Naive B cell (primary cell): ENCODE results near the gene SAMD4A. TPM values are rescaled to one million over a fixed set of nuclear protein-coding genes. Genes with fewer than 3 reads are reported as not detected.

ENCODE experiments used
- ATAC-seq, 2 donors: fragments of 150-1000 bp; cut with Tn5 transposase; 2 replicates each; pipeline ENCODE4 v1.10.0; 2021; ENCODE audit warnings: low read depth in 2 of 2, mild to moderate bottlenecking in 2 of 2, moderate library complexity in 2 of 2
- DNase-seq: peaks from one replicate; pipeline ENCODE4 v3.0.0; 2022
- H3K27ac Mint-ChIP-seq, 6 donors: one replicate each; pipeline ENCODE4 v1.8.0; 2020 to 2022; ENCODE audit warnings: mild to moderate bottlenecking in 6 of 6, mixed read lengths in 6 of 6, moderate library complexity in 5 of 6, inconsistent platforms in 2 of 6
- H3K27me3 Mint-ChIP-seq, 3 donors: one replicate each; pipeline ENCODE4 v1.8.0; 2021 to 2022; ENCODE audit warnings: mixed read lengths in 3 of 3, mild to moderate bottlenecking in 1 of 3
- H3K36me3 Mint-ChIP-seq, 2 donors: one replicate each; pipeline ENCODE4 v1.8.0; 2020 to 2022; ENCODE audit warnings: mixed read lengths in 2 of 2, inconsistent platforms in 1 of 2, mild to moderate bottlenecking in 1 of 2
- H3K4me1 Mint-ChIP-seq, 3 donors: one replicate each; pipeline ENCODE4 v1.8.0; 2020 to 2022; ENCODE audit warnings: mixed read lengths in 3 of 3, inconsistent platforms in 1 of 3, mild to moderate bottlenecking in 1 of 3, moderate library complexity in 1 of 3
- H3K4me3 Mint-ChIP-seq, 8 donors: one replicate each; pipeline ENCODE4 v1.8.0; 2020 to 2022; ENCODE audit warnings: mild to moderate bottlenecking in 8 of 8, mixed read lengths in 8 of 8, moderate library complexity in 8 of 8, inconsistent platforms in 2 of 8
- H3K9me3 Mint-ChIP-seq, 7 donors: one replicate each; pipeline ENCODE4 v1.8.0; 2020 to 2022; ENCODE audit warnings: mixed read lengths in 7 of 7, mild to moderate bottlenecking in 5 of 7, inconsistent platforms in 2 of 7, moderate library complexity in 1 of 7
- polyA plus RNA-seq, 6 donors: library from polyadenylated mRNA; unstranded; fragments of 300-500 nt; fragmentation: Illumina TruSeq; gene quantifications; one replicate each; pipeline ENCODE4 v1.2.3, GENCODE V29; 2021; ENCODE audit warnings: low read depth in 6 of 6

SAMD4A gene
- polyA plus RNA-seq, 6 donors from 2014 or later, result 0.84 to 2.1 (median 1.2) TPM; not detected in 1

DNA sequence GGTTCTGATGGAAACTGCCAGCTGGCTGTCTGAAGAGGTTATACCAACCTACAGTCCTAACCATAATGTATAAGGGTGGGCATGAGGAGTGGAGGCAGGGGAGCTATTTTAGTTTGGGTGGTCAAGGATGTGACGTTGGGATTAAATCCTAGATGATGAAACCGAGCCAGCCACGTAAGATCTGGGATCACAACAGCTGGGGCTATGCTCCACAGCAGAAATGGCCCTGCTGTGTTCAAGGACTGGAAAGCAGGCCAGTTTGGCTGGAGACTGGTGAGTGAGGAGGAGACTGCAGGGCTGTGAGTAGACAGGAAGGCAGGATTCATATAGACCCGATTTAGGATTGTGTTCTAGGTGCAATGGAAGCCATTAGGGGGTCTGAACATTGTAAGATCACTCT lies 66.1 kb downstream of the SAMD4A start:
- Mint-ChIP-seq H3K9me3 (peaks cover 0 to 3% (median 0%) of the 10 kb centered on the region in 7 donors), H3K4me3 (no peak overlapping the region), H3K36me3 (peaks cover 0 to 16% of the 10 kb centered on the region in 2 donors), H3K27me3 (no peaks in the 10 kb centered on the region), H3K4me1 (peaks cover 25 to 36% (median 29%) of the 10 kb centered on the region in 3 donors), H3K27ac (no peak overlapping the region)
- ATAC-seq (no peak), DNase-seq (no peak)

DNA sequence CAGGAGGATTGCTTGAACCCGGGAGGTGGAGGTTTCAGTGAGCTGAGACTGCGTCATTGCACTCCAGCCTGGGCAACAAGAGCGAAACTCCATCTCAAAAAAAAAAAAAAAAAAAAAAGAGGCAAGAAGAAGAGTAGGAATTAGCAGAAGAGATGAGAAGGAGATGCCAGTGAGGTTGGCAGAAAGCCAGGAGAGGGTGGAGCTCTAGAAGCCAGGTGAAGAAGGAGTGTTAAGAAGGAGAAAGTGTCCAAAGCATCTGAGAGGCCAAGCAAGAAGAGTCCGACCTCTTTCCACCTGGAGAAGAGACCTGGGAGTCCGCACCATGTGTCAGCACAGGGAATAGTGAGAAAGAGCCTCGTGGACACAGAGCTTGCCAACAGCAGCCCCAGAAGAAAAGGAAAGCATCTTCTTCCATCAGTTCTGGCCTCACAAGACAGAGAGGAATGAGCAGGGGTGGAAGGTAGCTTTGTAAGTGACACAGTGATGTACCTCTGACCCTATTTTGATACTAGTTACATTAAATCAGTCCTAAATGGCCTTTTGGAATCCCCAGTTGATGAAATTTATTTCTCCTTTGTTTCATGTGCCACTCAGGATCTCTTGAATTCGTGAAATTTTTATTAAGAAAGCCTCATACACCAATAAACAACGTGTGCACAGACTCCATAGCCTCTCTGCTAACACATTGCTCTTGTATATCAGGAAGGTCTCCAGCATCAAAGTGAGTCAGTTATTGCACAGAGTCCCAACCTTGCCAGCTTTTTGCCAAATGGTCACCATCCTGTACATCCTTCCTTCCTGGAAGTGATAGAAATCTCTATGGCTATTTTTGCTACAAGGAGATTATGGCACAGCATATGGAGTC lies 70.6 kb downstream of the SAMD4A start:
- H3K4me1 Mint-ChIP-seq, result peaks cover 7 to 10% (median 8%) of the 10 kb centered on the region in 3 donors
- ATAC-seq (no peak), DNase-seq (no peak)
- no peaks in the 10 kb centered on the region for H3K27me3 Mint-ChIP-seq
- H3K9me3 Mint-ChIP-seq, result peaks cover 0 to under 1% (median 0%) of the 10 kb centered on the region in 7 donors
- no peak overlapping the region for H3K27ac Mint-ChIP-seq
- no peak overlapping the region for H3K4me3 Mint-ChIP-seq
- peaks cover 0 to 12% of the 10 kb centered on the region in 2 donors for H3K36me3 Mint-ChIP-seq

DNA sequence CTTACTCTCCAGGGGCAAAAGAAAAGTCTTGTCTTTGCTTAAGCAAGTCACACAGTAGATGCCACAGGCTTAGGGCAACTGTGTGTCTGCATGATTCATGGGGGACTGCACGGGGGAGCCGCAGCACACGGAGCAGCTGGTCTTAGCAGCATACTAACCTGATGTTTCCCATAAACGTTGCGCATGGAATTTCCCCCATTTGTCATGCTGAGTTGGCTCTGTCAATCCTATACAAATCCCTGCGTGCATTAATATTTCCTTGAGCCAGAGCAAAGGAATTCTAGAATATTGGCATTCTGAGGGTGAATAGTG lies 71.2 kb downstream of the SAMD4A start:
- H3K9me3 Mint-ChIP-seq, result no peaks in the 10 kb centered on the region
- H3K27me3 Mint-ChIP-seq, result no peaks in the 10 kb centered on the region
- DNase-seq, result no peak
- no peak for ATAC-seq
- peaks cover 0 to 10% of the 10 kb centered on the region in 2 donors for H3K36me3 Mint-ChIP-seq
- H3K4me3 Mint-ChIP-seq, result no peak overlapping the region
- peaks cover 7 to 11% (median 10%) of the 10 kb centered on the region in 3 donors for H3K4me1 Mint-ChIP-seq
- H3K27ac Mint-ChIP-seq, result peak overlapping the region in 1 of 6 donors; percentile 41

DNA sequence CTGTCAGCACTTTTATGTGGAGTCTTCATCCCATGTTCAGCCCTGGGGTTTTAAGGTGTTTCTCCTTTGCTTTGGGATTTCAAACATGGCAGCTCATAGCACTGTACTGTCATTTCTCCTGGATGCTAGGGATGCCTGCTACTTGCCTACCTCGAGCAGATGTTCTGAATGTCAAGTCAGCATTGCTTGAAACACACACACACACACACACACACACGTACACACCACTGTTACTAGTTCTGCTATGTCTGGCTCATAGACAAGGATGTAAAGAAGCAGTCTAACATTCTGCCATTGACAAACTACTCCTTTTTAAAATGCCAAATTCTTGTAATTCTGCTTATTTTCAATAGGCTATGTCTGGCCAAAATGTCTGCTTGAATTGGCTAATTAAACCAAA lies 72.7 kb downstream of the SAMD4A start:
- DNase-seq, result no peak
- ATAC-seq, result no peak
- Mint-ChIP-seq H3K9me3 (no peaks in the 10 kb centered on the region), H3K27ac (peak overlapping the region in 1 of 6 donors; percentile 44), H3K36me3 (peaks cover 0 to 10% of the 10 kb centered on the region in 2 donors), H3K4me3 (no peak overlapping the region), H3K4me1 (peaks cover 4 to 10% (median 9%) of the 10 kb centered on the region in 3 donors), H3K27me3 (no peaks in the 10 kb centered on the region)

DNA sequence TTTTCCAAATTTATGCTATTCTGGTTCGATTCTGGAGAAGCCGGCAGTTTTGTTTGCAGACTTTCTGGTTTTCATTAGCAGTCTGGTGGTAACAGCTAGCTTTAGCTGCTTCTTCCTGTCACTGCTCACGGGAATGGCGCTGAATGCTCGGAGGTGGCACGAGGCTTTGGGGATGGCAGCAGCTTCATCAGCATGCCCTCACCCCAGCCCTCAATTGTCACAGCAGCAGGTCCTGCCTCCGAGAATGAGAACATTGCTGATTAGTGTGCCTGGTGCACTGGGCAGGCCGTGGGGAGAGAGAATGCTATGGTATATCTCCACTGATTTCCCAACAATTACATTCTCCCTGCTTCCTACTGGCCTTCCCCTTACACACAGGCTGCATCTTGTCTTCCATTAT lies 73.6 kb downstream of the SAMD4A start:
- Mint-ChIP-seq H3K27me3 (no peaks in the 10 kb centered on the region), H3K4me1 (peaks cover 4 to 10% (median 7%) of the 10 kb centered on the region in 3 donors), H3K4me3 (no peak overlapping the region)

DNA sequence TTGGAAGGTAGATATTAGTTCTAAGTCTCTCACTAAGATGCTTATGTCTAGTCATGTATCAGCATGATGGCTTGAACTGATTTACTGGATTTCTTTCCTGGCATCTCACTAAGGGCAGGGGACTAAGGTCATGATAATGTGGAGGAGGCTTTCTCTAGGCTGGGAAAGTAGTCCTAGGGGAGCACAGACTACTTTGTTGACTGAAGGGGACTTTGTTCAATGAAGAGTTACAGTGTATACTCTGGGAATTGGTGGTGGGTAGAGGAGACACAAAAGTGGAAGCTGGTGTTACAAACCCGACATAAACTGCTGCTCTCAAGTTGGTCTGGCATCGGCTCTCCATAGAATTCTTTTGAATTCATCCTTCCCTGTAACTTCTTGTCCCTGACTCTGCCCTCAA lies 75.2 kb downstream of the SAMD4A start:
- no peak for DNase-seq
- no peak for ATAC-seq
- Mint-ChIP-seq H3K27me3 (no peaks in the 10 kb centered on the region), H3K27ac (peak overlapping the region in 1 of 6 donors; percentile 47), H3K9me3 (no peaks in the 10 kb centered on the region), H3K36me3 (no peaks in the 10 kb centered on the region), H3K4me3 (no peak overlapping the region), H3K4me1 (peaks cover 3 to 10% (median 6%) of the 10 kb centered on the region in 3 donors)

More for the DNA sequence above, 73.6 kb downstream of the SAMD4A start:
- ATAC-seq (no peak), DNase-seq (no peak)
- no peak overlapping the region for H3K27ac Mint-ChIP-seq
- no peaks in the 10 kb centered on the region for H3K9me3 Mint-ChIP-seq
- H3K36me3 Mint-ChIP-seq, result peaks cover 0 to 10% of the 10 kb centered on the region in 2 donors

DNA sequence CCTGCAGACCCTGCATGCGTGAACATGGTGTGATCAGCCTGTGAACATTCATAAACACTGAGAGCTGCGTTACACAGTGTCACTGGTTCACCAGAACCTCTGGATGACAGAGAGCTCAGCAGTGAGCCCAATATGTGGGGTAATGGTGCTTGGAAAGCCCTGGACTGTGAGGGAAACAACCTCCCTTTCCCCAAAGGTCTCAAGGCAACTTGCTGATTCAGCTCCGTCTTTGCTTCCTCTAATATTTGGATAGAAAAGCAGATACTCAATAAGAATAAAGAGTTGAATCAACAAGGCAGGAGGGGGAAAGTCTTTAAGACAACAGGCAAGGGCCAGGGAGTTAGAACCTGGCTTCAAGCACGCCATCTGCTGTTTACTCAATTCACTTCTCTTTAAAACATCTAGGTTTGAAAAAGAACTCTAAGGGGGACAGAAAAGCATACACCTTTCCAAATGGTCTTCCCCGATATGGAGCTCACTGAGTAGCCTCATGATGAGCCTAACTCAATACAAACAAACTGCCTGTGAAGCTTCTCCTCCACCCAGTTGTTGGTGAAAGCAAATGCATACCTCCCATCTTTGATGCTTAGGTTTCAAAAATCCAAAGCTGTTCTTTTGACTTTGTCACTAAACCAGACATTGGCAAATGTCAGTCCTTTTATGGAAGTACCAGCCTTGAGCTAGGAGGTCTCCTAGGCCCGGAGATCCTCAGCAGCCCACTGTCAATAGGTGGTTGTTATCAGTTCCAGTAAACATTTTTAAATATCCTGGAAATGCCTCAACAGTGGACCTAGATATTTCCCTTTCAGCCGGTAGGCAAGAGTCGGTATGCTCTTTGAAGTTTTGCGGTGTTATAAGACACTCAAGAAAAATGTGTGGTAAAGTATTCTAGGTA lies 76.1 kb downstream of the SAMD4A start:
- peak; percentile 23 for DNase-seq
- peak; percentile 23 to 56 for ATAC-seq
- Mint-ChIP-seq H3K27me3 (no peaks in the 10 kb centered on the region), H3K36me3 (no peaks in the 10 kb centered on the region), H3K4me3 (no peak overlapping the region), H3K4me1 (peaks cover 3 to 10% (median 5%) of the 10 kb centered on the region in 3 donors), H3K9me3 (no peaks in the 10 kb centered on the region), H3K27ac (peak overlapping the region in 1 of 6 donors; percentile 47)

DNA sequence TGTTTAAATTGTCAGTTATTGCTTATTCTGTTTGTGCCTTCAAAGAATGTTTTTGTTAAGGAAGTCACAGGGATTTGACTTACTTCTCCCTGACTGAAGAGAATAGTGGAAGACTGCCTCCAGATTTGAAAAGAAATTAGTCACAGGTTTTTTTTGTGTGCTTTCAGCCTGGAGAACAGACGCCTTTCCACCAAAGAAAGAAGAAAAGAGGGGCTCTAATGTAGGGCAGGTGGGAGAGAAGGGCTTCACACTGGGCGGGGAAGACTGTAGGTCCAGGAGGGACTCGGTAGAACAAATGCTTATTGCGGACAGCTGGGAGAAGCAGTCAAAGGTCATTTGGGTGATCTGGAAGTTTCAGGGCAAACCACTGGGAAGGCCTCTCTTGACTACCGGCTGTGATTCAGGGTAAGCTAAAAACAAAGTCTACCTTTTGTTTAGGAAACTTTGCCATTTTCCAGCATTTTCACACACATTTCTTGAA lies 76.8 kb downstream of the SAMD4A start:
- H3K4me3 Mint-ChIP-seq, result no peak overlapping the region
- no peaks in the 10 kb centered on the region for H3K27me3 Mint-ChIP-seq
- peaks cover 3 to 10% (median 5%) of the 10 kb centered on the region in 3 donors for H3K4me1 Mint-ChIP-seq
- H3K9me3 Mint-ChIP-seq, result no peaks in the 10 kb centered on the region
- ATAC-seq (no peak), DNase-seq (no peak)
- H3K27ac Mint-ChIP-seq, result peak overlapping the region in 1 of 6 donors; percentile 44
- no peaks in the 10 kb centered on the region for H3K36me3 Mint-ChIP-seq

DNA sequence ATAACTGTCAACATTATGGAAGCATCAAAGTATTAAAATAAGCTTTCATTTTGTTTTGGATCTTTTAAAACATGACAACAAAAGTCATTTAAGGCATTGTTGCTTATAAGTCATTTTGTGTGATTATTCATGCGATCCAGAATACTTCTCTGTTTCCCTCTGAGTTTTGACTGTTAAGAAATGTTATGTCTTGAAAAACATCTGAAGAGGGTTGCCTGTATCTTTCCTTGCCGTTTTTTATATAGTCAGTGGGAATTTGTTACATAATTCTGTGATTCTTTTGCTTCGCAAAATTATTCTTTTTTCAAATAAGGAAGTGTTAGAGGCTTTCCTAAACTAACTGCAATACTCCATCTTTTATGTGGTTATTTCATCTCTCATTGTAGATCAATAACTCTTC lies 78.7 kb downstream of the SAMD4A start:
- H3K9me3 Mint-ChIP-seq, result no peaks in the 10 kb centered on the region
- ATAC-seq, result no peak

DNA sequence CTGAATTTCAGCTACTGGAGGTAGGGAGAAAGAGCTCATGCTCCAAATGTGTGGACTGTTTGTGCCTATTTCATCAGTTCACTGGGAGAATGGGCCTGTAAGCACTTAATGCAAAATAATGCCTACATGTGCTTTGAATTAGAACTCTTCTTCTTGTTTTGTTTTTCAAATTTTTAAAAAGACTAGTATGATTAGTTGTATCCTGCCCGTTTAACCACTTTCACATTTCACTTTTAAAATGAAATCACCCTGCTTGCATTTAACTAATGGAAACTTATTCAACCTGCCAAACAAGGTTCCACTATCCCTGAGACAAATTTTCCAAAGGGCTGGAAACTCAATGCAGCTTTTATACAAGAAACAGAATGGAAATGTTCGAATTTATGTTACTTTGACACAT lies 79.7 kb downstream of the SAMD4A start:
- DNase-seq (no peak), ATAC-seq (no peak)
- H3K27me3 Mint-ChIP-seq, result no peaks in the 10 kb centered on the region
- no peaks in the 10 kb centered on the region for H3K9me3 Mint-ChIP-seq
- H3K36me3 Mint-ChIP-seq, result no peaks in the 10 kb centered on the region
- H3K4me1 Mint-ChIP-seq, result peaks cover 10 to 18% (median 10%) of the 10 kb centered on the region in 3 donors
- no peak overlapping the region for H3K27ac Mint-ChIP-seq
- no peak overlapping the region for H3K4me3 Mint-ChIP-seq

More for the DNA sequence above, 78.7 kb downstream of the SAMD4A start:
- Mint-ChIP-seq H3K27ac (no peak overlapping the region), H3K36me3 (no peaks in the 10 kb centered on the region), H3K4me3 (no peak overlapping the region), H3K4me1 (peaks cover 8 to 15% (median 9%) of the 10 kb centered on the region in 3 donors), H3K27me3 (no peaks in the 10 kb centered on the region)
- no peak for DNase-seq

DNA sequence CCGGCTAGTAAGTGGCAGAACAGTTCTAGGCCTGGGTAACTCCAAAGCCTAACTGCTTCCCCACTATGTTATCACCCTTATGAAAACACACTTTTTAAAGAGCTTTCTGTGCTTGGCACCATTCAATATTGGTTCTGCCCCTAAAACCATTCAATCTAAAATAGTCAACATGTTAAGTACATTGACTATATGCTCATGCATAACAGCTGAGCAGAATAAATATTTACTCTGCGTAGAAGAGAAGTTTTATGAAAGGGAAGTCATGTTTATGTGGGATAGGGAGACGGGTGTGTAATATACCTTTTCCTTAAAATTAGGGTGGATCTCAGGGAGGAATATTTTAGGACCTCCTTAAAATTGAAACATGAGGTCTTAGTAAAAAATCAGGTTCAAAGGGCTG lies 80.5 kb downstream of the SAMD4A start:
- no peak for ATAC-seq
- Mint-ChIP-seq H3K27ac (no peak overlapping the region), H3K36me3 (no peaks in the 10 kb centered on the region), H3K9me3 (no peaks in the 10 kb centered on the region), H3K4me3 (no peak overlapping the region), H3K4me1 (peaks cover 10 to 12% (median 10%) of the 10 kb centered on the region in 3 donors), H3K27me3 (no peaks in the 10 kb centered on the region)
- DNase-seq, result no peak

DNA sequence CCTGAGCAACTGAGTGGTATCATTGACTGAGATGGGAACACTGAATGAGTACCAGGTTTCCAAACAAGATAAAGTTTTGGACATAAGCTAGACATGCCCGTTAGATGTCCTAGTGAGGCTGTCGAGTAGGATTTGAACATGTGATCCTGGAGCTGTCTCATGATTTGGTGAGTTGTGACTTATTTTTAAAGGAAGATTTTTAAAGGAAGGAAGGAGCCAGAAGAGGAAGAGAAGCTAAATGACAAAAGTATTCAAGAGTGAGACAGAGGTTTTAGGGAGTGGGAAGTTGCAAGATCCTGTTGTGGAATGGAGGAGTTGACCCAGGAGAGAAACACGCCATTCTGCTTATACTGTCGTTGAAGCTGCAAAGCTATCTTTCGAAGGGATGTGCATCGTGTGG lies 82.1 kb downstream of the SAMD4A start:
- no peak for ATAC-seq
- no peaks in the 10 kb centered on the region for H3K9me3 Mint-ChIP-seq
- no peak for DNase-seq
- H3K36me3 Mint-ChIP-seq, result no peaks in the 10 kb centered on the region
- no peak overlapping the region for H3K27ac Mint-ChIP-seq
- H3K4me3 Mint-ChIP-seq, result no peak overlapping the region
- peaks cover 7 to 10% (median 8%) of the 10 kb centered on the region in 3 donors for H3K4me1 Mint-ChIP-seq
- H3K27me3 Mint-ChIP-seq, result no peaks in the 10 kb centered on the region

DNA sequence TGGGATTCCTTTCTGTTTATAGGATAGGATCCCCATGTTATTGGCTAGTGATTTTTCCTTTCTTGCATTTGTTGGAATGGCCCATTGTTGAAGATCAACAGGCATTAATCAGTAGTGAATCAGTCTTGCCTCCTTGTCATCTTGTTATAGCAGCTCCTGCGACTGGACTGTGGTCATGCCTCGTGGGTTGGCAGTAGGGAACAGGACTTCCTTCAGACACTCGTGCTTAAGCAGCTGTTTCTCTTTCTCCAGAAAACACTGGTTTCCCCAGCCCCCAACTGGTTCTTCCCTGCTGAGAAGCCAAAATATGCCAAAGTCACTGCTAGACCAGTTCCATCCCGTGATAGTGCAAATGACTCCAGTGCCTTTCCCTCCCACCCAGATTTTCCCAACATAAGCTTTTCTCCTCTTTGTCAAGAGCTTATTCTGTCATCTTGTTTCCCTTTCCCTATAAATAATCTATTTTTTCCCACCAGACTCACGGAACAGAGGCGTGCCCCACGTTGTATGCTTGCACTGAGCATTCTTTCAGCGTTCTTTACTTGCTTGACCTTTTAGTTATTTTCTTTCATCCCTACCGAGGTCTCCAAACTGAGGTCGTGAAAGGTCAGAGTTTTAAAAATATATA lies 83.5 kb downstream of the SAMD4A start:
- H3K27ac Mint-ChIP-seq, result no peak overlapping the region
- H3K4me1 Mint-ChIP-seq, result peaks cover 7 to 11% (median 8%) of the 10 kb centered on the region in 3 donors

More for the DNA sequence above, 83.5 kb downstream of the SAMD4A start:
- no peaks in the 10 kb centered on the region for H3K36me3 Mint-ChIP-seq
- H3K4me3 Mint-ChIP-seq, result no peak overlapping the region
- DNase-seq (no peak), ATAC-seq (no peak)
- no peaks in the 10 kb centered on the region for H3K27me3 Mint-ChIP-seq
- H3K9me3 Mint-ChIP-seq, result no peaks in the 10 kb centered on the region
